Kasumi-1 (cell line): ENCODE results near the gene PPIG.
"Not testable (repeated sequence)": the region's sequence is repeated elsewhere in the genome, so short reads cannot be mapped to it uniquely, and the experiment has no call there.

Experiments used
- DNase-seq, 2 experiments: peaks; one replicate each; lab custom pipeline; 2025; lab: John Stamatoyannopoulos, UW

The PPIG gene

GRCh38 chr2:169663247-169663646 is 79.1 kb downstream of the PPIG start:
- no peak for DNase-seq

- DNase-seq = no peak
Measured at GRCh38 chr2:169664600-169664977, 80.4 kb downstream of the PPIG start.

- peak; percentile 90 to 92 for DNase-seq
Measured at GRCh38 chr2:169664978-169665930, 81.1 kb downstream of the PPIG start.

GRCh38 chr2:169667583-169667982 is 83.4 kb downstream of the PPIG start:
- DNase-seq = no peak

GRCh38 chr2:169670215-169670651 is 86.1 kb downstream of the PPIG start:
- DNase-seq = no peak

- no peak for DNase-seq
Measured at GRCh38 chr2:169670937-169671336, 86.8 kb downstream of the PPIG start.

GRCh38 chr2:169672406-169672805 is 88.3 kb downstream of the PPIG start:
- DNase-seq = no peak

- no peak for DNase-seq
Measured at GRCh38 chr2:169673106-169673505, 89.0 kb downstream of the PPIG start.

GRCh38 chr2:169673921-169674320 is 89.8 kb downstream of the PPIG start:
- DNase-seq = no peak

- DNase-seq = peak; percentile 50 to 57
Measured at GRCh38 chr2:169676357-169676756, 92.2 kb downstream of the PPIG start.

- no peak for DNase-seq
Measured at GRCh38 chr2:169676850-169677249, 92.7 kb downstream of the PPIG start.

GRCh38 chr2:169683054-169683424 is 98.9 kb downstream of the PPIG start:
- no peak for DNase-seq

GRCh38 chr2:169683425-169684134 is 99.4 kb downstream of the PPIG start:
- no peak for DNase-seq

- no peak for DNase-seq
Measured at GRCh38 chr2:169684135-169684565, 100.0 kb downstream of the PPIG start.

GRCh38 chr2:169684712-169685111 is 100.6 kb downstream of the PPIG start:
- DNase-seq = not testable (repeated sequence)

- not testable (repeated sequence) for DNase-seq
Measured at GRCh38 chr2:169686825-169687224, 102.7 kb downstream of the PPIG start.

- not testable (repeated sequence) for DNase-seq
Measured at GRCh38 chr2:169687943-169688342, 103.8 kb downstream of the PPIG start.

- no peak for DNase-seq
Measured at GRCh38 chr2:169690958-169691357, 106.8 kb downstream of the PPIG start.
